GM23338 (cell line): ENCODE data around the gene DGKG.

Experiments
- EZH2 ChIP-seq: fragments of 200-600 bp; sonication (generic); IDR thresholded peaks from one replicate; pipeline ENCODE4 v1.8.0; 2017; ENCODE audit warnings: antibody characterized with exemption, mild to moderate bottlenecking, low read depth; ENCODE audit not compliant: unreplicated experiment
- TF ChIP-seq, protein P1 (sequence below), 2 experiments: fragments of 200-600 bp in 1 of 2; sonication (generic) in 1 of 2; conservative IDR thresholded peaks; 2 replicates each; pipeline versions ENCODE4 v1.5.1 to v1.6.1; 2016 to 2017; ENCODE audit warnings: antibody characterized with exemption in 2 of 2, low read depth in 2 of 2, mild to moderate bottlenecking in 2 of 2, moderate library complexity in 1 of 2
- TF ChIP-seq, protein P2 (sequence below): IDR thresholded peaks from one replicate; pipeline ENCODE4 v1.6.1; 2018; ENCODE audit warnings: antibody characterized with exemption; ENCODE audit not compliant: unreplicated experiment

DNA sequence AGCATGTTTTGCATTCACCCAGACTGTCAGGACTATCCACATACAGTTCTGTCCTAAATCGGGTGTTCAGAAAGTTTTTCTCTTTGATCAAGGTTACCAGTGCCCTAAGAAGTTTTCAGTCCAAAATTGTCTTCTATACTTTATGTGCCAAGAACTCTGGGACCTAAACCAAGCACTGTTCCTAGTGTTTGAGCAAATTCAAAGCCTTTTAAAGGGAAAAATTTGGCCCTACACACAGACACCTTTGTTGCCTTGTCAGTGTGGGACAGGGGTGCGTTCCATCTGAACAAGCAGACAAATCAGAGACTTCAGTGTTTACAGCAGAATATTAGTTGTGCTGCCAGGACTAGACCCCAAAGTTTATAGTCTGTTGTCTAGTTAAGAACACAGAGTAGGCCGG lies 50.6 kb downstream of the DGKG start:
- TF ChIP-seq, protein P1, sequence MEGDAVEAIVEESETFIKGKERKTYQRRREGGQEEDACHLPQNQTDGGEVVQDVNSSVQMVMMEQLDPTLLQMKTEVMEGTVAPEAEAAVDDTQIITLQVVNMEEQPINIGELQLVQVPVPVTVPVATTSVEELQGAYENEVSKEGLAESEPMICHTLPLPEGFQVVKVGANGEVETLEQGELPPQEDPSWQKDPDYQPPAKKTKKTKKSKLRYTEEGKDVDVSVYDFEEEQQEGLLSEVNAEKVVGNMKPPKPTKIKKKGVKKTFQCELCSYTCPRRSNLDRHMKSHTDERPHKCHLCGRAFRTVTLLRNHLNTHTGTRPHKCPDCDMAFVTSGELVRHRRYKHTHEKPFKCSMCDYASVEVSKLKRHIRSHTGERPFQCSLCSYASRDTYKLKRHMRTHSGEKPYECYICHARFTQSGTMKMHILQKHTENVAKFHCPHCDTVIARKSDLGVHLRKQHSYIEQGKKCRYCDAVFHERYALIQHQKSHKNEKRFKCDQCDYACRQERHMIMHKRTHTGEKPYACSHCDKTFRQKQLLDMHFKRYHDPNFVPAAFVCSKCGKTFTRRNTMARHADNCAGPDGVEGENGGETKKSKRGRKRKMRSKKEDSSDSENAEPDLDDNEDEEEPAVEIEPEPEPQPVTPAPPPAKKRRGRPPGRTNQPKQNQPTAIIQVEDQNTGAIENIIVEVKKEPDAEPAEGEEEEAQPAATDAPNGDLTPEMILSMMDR (conservative IDR thresholded peaks at IDR 0.05; ENCODE audit: low read depth in 2 of 2), result no peak
- no peak for TF ChIP-seq EZH2
- TF ChIP-seq, protein P2, sequence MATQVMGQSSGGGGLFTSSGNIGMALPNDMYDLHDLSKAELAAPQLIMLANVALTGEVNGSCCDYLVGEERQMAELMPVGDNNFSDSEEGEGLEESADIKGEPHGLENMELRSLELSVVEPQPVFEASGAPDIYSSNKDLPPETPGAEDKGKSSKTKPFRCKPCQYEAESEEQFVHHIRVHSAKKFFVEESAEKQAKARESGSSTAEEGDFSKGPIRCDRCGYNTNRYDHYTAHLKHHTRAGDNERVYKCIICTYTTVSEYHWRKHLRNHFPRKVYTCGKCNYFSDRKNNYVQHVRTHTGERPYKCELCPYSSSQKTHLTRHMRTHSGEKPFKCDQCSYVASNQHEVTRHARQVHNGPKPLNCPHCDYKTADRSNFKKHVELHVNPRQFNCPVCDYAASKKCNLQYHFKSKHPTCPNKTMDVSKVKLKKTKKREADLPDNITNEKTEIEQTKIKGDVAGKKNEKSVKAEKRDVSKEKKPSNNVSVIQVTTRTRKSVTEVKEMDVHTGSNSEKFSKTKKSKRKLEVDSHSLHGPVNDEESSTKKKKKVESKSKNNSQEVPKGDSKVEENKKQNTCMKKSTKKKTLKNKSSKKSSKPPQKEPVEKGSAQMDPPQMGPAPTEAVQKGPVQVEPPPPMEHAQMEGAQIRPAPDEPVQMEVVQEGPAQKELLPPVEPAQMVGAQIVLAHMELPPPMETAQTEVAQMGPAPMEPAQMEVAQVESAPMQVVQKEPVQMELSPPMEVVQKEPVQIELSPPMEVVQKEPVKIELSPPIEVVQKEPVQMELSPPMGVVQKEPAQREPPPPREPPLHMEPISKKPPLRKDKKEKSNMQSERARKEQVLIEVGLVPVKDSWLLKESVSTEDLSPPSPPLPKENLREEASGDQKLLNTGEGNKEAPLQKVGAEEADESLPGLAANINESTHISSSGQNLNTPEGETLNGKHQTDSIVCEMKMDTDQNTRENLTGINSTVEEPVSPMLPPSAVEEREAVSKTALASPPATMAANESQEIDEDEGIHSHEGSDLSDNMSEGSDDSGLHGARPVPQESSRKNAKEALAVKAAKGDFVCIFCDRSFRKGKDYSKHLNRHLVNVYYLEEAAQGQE, result no peak
